ENCODE results near the gene SPOCK3.
A peak's percentile ranks its signal among the peaks of the same experiment; 100 is the strongest.

Gene SPOCK3

GRCh38 chr4:167248271-167248670 is 14.0 kb upstream of the SPOCK3 start:
- H3K9me3 ChIP-seq (ENCODE audit: severe bottlenecking): no peaks in the 10 kb centered on the region
- H3K27ac ChIP-seq (ENCODE audit: poor library complexity, severe bottlenecking): no peak overlapping the region
- no peak for TF ChIP-seq CTCF (IDR thresholded peaks at IDR 0.05; ENCODE audit: poor library complexity, severe bottlenecking)
- no peaks in the 10 kb centered on the region for H3K36me3 ChIP-seq (ENCODE audit: low read depth)
- H3K4me1 ChIP-seq (ENCODE audit: insufficient read depth, poor library complexity, severe bottlenecking): no peaks in the 10 kb centered on the region
- H3K4me3 ChIP-seq (ENCODE audit: severe bottlenecking): no peak overlapping the region
- H3K27me3 ChIP-seq (ENCODE audit: insufficient read depth, poor library complexity, severe bottlenecking): peaks cover 3% of the 10 kb centered on the region
- DNase-seq (ENCODE audit: low spot score): no peak
- ATAC-seq (ENCODE audit: low read depth): no peak

- Histone ChIP-seq H3K9me3 (ENCODE audit: severe bottlenecking) (no peaks in the 10 kb centered on the region), H3K27me3 (ENCODE audit: insufficient read depth, poor library complexity, severe bottlenecking) (peaks cover 10% of the 10 kb centered on the region), H3K27ac (ENCODE audit: poor library complexity, severe bottlenecking) (no peak overlapping the region), H3K36me3 (ENCODE audit: low read depth) (no peaks in the 10 kb centered on the region), H3K4me3 (ENCODE audit: severe bottlenecking) (no peak overlapping the region), H3K4me1 (ENCODE audit: insufficient read depth, poor library complexity, severe bottlenecking) (no peaks in the 10 kb centered on the region)
- no peak for DNase-seq (ENCODE audit: low spot score)
- no peak for TF ChIP-seq CTCF (IDR thresholded peaks at IDR 0.05; ENCODE audit: poor library complexity, severe bottlenecking)
- no peak for ATAC-seq (ENCODE audit: low read depth)
Observed at GRCh38 chr4:167239627-167240026, 5.3 kb upstream of the SPOCK3 start.

GRCh38 chr4:167238226-167238625 is 3.9 kb upstream of the SPOCK3 start:
- H3K27ac ChIP-seq (ENCODE audit: poor library complexity, severe bottlenecking): no peak overlapping the region

GRCh38 chr4:167233685-167234315 is 494 bp downstream of the SPOCK3 start:
- no peaks in the 10 kb centered on the region for H3K4me1 ChIP-seq (ENCODE audit: insufficient read depth, poor library complexity, severe bottlenecking)

More at GRCh38 chr4:167238226-167238625, 3.9 kb upstream of the SPOCK3 start:
- no peak overlapping the region for H3K4me3 ChIP-seq (ENCODE audit: severe bottlenecking)
- no peak for DNase-seq (ENCODE audit: low spot score)
- H3K9me3 ChIP-seq (ENCODE audit: severe bottlenecking): no peaks in the 10 kb centered on the region
- H3K36me3 ChIP-seq (ENCODE audit: low read depth): no peaks in the 10 kb centered on the region
- no peak for TF ChIP-seq CTCF (IDR thresholded peaks at IDR 0.05; ENCODE audit: poor library complexity, severe bottlenecking)
- H3K4me1 ChIP-seq (ENCODE audit: insufficient read depth, poor library complexity, severe bottlenecking): no peaks in the 10 kb centered on the region
- H3K27me3 ChIP-seq (ENCODE audit: insufficient read depth, poor library complexity, severe bottlenecking): peaks cover 13% of the 10 kb centered on the region
- ATAC-seq (ENCODE audit: low read depth): no peak

More at GRCh38 chr4:167233685-167234315, 494 bp downstream of the SPOCK3 start:
- no peak overlapping the region for H3K27ac ChIP-seq (ENCODE audit: poor library complexity, severe bottlenecking)
- H3K4me3 ChIP-seq (ENCODE audit: severe bottlenecking): peak overlapping the region; percentile 35
- H3K9me3 ChIP-seq (ENCODE audit: severe bottlenecking): no peaks in the 10 kb centered on the region
- peaks cover 22% of the 10 kb centered on the region for H3K27me3 ChIP-seq (ENCODE audit: insufficient read depth, poor library complexity, severe bottlenecking)
- ATAC-seq (ENCODE audit: low read depth): peak; percentile 47
- H3K36me3 ChIP-seq (ENCODE audit: low read depth): no peaks in the 10 kb centered on the region
- DNase-seq (ENCODE audit: low spot score): no peak
- TF ChIP-seq CTCF (IDR thresholded peaks at IDR 0.05; ENCODE audit: poor library complexity, severe bottlenecking): no peak
